Omental fat pad (tissue), 4 donors: ENCODE data around the gene ANAPC7. TPM values are rescaled to one million over a fixed set of nuclear protein-coding genes. Genes with fewer than 3 reads are reported as not detected.

Experiments
- ATAC-seq: fragments of 150-250 bp; one replicate; pipeline ENCODE4 v1.9.1; 2016; ENCODE audit warnings: mild to moderate bottlenecking, moderate library complexity; ENCODE audit not compliant: low FRiP score
- DNase-seq: peaks from one replicate; pipeline ENCODE4 v3.0.0-alpha.2; 2019; ENCODE audit warnings: low spot score
- total RNA-seq, 4 donors: library from RNA; depleted of rRNA; stranded (reverse); fragments of >200 nt; gene quantifications; one replicate each; pipeline ENCODE4 v1.1.0, GENCODE V29; 2016
- TF ChIP-seq, protein P1 (sequence below), 3 donors: fragments of 450-650 bp; IDR thresholded peaks; one replicate each; pipeline ENCODE4 v1.5.1; 2016 to 2017; ENCODE audit warnings: antibody characterized with exemption in 3 of 3, mild to moderate bottlenecking in 3 of 3, moderate library complexity in 2 of 3

Gene ANAPC7
- total RNA-seq, 4 donors from 2014 or later, result 34.6 to 54.8 (median 48.9) TPM

DNA sequence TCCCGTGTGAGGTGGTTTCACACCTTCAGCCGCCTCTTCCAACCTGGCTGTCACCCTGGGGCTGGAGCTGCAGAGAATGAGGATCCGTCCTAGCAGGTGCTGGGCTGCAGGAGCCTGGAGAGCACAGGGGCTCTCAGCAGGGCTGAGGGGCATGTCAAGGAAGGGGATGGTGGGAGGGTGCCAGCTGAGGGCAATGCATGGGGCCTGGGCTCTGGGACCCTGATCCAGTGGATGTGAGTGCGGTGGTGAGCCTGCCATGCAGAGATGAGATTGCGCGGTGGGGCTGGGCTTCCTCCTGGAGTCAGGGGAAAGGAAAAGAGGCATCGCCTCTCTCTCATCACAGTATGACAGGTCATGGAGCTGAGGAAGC, 31.5 kb downstream of the ANAPC7 start:
- TF ChIP-seq, protein P1, sequence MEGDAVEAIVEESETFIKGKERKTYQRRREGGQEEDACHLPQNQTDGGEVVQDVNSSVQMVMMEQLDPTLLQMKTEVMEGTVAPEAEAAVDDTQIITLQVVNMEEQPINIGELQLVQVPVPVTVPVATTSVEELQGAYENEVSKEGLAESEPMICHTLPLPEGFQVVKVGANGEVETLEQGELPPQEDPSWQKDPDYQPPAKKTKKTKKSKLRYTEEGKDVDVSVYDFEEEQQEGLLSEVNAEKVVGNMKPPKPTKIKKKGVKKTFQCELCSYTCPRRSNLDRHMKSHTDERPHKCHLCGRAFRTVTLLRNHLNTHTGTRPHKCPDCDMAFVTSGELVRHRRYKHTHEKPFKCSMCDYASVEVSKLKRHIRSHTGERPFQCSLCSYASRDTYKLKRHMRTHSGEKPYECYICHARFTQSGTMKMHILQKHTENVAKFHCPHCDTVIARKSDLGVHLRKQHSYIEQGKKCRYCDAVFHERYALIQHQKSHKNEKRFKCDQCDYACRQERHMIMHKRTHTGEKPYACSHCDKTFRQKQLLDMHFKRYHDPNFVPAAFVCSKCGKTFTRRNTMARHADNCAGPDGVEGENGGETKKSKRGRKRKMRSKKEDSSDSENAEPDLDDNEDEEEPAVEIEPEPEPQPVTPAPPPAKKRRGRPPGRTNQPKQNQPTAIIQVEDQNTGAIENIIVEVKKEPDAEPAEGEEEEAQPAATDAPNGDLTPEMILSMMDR (IDR thresholded peaks at IDR 0.05), result no peak
- DNase-seq (no peak), ATAC-seq (no peak)

DNA sequence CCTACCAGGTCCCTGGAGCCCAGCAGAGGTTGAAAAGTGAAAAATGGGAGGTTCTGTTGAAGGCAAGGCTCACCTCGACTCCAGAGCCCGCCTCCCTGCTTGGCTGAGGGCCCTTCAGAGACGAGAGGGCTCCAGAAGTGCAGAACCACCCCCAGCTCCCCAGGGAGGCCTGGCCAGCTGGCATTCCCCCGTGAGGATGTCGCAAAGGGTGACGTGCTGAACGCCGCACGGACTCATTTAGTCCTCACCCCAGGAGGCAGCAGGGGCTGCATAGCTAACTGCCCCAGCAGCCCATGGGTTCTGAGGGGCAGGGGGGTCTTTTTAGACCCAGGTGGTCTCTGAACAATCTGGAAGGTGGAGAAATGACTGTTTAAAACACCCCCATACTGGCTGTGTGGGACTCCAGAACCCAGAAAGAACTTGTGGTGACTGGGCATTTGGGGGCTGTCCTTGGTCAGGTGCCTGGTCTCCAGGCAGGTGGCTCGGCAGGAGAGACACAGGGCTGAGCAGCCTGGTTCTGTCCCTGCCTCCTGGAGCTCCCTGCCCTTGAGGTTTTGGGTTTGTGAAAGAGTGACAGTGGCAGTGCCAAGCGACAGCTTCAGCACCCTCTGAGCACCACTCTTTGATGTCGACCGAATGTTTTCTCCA, 32.0 kb downstream of the ANAPC7 start:
- ATAC-seq (no peak), DNase-seq (no peak)
- TF ChIP-seq, protein P1 (IDR thresholded peaks at IDR 0.05), result no peak

DNA sequence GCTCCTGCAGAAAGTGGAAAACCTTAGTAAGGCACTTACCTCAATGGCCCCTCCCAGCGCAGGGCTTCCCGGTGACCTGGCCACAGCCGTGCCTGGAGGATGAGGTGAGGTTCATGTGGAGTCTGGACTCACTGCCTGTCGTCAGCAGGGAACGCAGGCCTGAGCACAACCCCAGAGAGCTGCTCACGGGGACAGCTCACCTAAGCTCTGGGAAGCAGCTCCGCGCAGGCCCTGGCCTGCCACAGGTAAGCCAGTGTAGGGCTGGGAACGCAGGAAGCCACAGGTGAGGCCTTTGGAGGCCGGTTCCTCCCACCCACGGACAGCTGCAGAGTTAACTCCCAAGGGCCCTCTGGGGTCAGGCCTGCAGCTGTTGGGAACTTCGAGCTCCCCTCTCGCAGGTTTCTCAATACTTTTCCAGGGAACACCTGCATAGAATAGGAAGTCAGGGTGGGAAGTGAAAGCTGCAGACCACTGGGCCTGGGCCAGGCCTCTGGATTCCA, 32.7 kb downstream of the ANAPC7 start:
- TF ChIP-seq, protein P1 (IDR thresholded peaks at IDR 0.05), result no peak
- DNase-seq (no peak), ATAC-seq (no peak)

DNA sequence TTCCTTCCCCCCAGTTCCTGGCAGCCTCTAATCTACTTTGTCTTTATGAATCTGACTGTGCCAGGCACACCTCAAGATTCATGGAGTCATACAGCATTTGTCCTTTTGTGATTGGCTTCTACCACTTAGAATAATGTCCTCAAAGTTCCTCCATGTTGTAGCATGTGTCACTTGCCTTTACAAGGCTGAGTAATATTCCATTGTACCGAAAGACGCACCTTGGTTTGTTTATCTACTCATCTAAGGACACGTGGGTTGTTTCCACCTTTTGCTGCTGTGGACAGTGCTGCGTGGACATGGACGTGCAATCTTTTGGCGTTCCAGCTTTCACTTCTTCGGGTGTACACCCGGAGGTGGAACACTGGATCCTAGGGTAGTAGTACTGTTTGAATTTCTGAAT, 33.5 kb downstream of the ANAPC7 start:
- TF ChIP-seq, protein P1 (IDR thresholded peaks at IDR 0.05), result no peak
- ATAC-seq (no peak), DNase-seq (no peak)

DNA sequence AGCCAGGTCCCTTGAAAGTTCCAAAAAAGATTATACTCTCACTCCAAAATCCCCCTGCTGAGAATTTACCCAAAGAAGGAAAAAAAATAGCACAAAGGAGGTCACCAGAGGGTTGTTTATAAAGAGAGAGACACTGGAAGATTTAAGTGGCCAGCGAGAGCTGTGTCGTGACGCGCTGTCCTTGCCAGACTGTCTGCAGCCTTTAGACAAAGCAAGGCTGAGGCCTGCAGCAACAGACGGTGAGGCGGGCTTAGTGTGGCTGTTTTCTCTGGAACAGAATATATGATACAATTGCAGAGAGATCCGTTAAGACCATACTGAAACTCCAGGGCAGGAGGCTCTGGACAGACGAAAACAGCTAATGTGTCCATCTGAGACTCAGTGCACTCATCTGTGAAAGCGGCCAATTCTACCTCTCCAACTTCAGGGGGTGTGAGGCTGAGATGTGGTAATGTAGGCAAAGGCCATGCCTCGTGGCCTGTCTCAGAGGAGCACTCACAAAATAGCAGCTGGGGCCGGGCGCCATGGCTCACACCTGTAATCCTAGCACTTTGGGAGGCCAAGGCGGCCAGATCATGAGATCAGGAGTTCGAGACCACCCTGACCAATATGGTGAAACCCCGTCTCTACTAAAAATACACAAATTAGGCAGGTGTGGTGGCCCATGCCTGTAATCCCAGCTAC, 36.2 kb downstream of the ANAPC7 start:
- ATAC-seq, result no peak
- DNase-seq, result no peak
- TF ChIP-seq, protein P1 (IDR thresholded peaks at IDR 0.05), result no peak

DNA sequence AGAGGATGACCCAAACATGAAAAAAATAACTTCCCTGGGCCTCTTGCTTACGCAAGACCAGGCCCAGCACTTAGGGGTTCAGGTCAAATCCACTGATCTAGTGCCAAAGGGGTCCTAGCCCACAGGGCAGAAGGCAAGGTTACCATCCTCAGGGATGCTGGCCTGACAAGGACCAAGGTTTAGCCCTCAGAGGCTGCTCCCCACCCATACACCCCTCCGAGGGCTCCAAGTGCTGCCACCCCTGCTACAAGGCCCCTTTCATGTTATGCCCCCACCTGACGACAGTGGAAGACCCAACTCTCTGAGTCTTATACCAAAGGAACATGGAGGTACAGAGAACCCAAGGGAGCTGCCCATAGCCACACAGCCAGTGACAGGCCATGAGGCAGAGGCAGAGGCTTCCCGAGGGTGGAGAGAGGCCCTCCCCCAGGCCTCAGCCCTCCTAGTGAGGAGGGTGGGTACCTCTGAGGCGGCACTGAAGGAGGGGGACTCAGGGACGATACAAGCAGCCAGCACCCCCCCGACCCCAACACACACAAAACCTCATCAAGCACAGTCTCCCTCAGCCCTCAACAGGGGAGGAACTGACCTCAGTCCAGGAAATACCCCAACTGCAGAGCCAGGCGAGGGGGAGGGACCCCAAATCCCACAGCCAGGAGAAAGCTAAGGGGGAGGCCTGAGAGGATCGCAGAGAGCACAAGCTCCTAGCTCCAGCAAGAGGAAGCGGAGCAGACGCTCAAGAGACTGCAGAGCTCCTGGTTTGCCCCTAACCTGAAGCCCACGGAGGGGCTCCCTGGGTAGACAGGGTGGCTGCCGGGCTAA, 37.0 kb downstream of the ANAPC7 start:
- TF ChIP-seq, protein P1 (IDR thresholded peaks at IDR 0.05), result no peak
- DNase-seq (no peak), ATAC-seq (no peak)
